ENCODE results near the gene AUTS2.

GRCh38 chr7:70636169-70636568, 1037.9 kb downstream of the AUTS2 start:
- TF ChIP-seq FOXK1 (CRISPR knock-in tag; IDR thresholded peaks at IDR 0.05; ENCODE audit: borderline replicate concordance) (no peak), PTTG1 (tag; IDR thresholded peaks at IDR 0.05; ENCODE audit: low read depth) (no peak), CTCF (IDR thresholded peaks at IDR 0.05 in 2 of 3, conservative IDR thresholded peaks at IDR 0.05 in 1 of 3; ENCODE audit: insufficient read depth in 2 of 3, low read depth in 1 of 3, low read length in 3 of 3) (no peak), TAF1 (IDR thresholded peaks at IDR 0.05; ENCODE audit: control insufficient read depth, extremely low read depth, insufficient read depth, low read length, severe bottlenecking) (no peak), CBX3 (IDR thresholded peaks at IDR 0.05; ENCODE audit: borderline replicate concordance in 1 of 2, low read length in 2 of 2) (no peak), TCFL5 (CRISPR knock-in tag; conservative IDR thresholded peaks at IDR 0.05) (no peak), E2F3 (CRISPR knock-in tag; IDR thresholded peaks at IDR 0.05) (no peak), MAZ (CRISPR knock-in tag; conservative IDR thresholded peaks at IDR 0.05 in 1 of 2, IDR thresholded peaks at IDR 0.05 in 1 of 2) (no peak), NFE2L1 (tag; IDR thresholded peaks at IDR 0.05; ENCODE audit: borderline replicate concordance, low read depth) (no peak), SP1 (CRISPR knock-in tag; IDR thresholded peaks at IDR 0.05) (no peak), EZH2 (IDR thresholded peaks at IDR 0.05; ENCODE audit: borderline replicate concordance, low read depth, low read length) (no peak)
